GM12878 (cell line): ENCODE measurements around the gene DNAJB8. TPM values are rescaled to one million over a fixed set of nuclear protein-coding genes. Genes with fewer than 3 reads are reported as not detected.

ENCODE experiments used
- ATAC-seq: fragments of 200-7000 bp; cut with Tn5 transposase; 3 replicates; pipeline ENCODE4 v1.9.1; 2020; ENCODE audit warnings: mild to moderate bottlenecking, moderate library complexity
- BruUV-seq: library from RNA; stranded (reverse); fragments of 400-500 nt; replicated peaks from 2 replicates; lab custom pipeline; 2021; lab: Mats Ljungman, UMichigan
- CTCF ChIA-PET: fragments of 300-600 bp; sonication (Branson Sonifier 250); formaldehyde crosslinking; extraction: SDS; loops from one replicate; lab custom pipeline; 2021; ENCODE audit warnings: inconsistent platforms; lab: Yijun Ruan, JAX
- POLR2A ChIA-PET: fragments of 350-600 bp; formaldehyde crosslinking; extraction: SDS; loops from one replicate; lab custom pipeline; 2021; ENCODE audit warnings: inconsistent platforms; lab: Charles Lee
- RAD21 ChIA-PET: fragments of 300-600 bp; sonication (Branson Sonifier 250); formaldehyde crosslinking; loops from one replicate; lab custom pipeline; 2023; ENCODE audit warnings: antibody characterized with exemption; ENCODE audit not compliant: unreplicated experiment; lab: Charles Lee
- SMC1A ChIA-PET: fragments of 300-600 bp; sonication (Branson Sonifier 250); formaldehyde crosslinking; loops from one replicate; lab custom pipeline; 2023; ENCODE audit not compliant: unreplicated experiment, uncharacterized antibody; lab: Charles Lee
- DNase-seq: peaks from one replicate; pipeline ENCODE4 v3.0.0-alpha.2; 2011; ENCODE audit warnings: low read depth, low spot score
- FAIRE-seq: peaks from 3 replicates; lab custom pipeline; 2011; peaks lifted over from hg19 to GRCh38; lab: Jason Lieb, UNC
- H2AFZ ChIP-seq: 2 replicates; pipeline ENCODE4 v1.6.0; 2011; ENCODE audit warnings: low read depth, low read length, control low read depth; ENCODE audit not compliant: control insufficient read depth
- H3K27ac ChIP-seq: 2 replicates; pipeline ENCODE4 v1.5.1; 2011; ENCODE audit warnings: control low read depth; ENCODE audit not compliant: control insufficient read depth, insufficient read depth
- H3K27me3 ChIP-seq, 2 experiments: replicated peaks in 1 of 2; 2 replicates each; pipeline versions ENCODE4 v1.6.0 to v1.6.1; 2011; ENCODE audit warnings: low read length in 1 of 2; ENCODE audit not compliant: control insufficient read depth in 2 of 2, insufficient read depth in 2 of 2
- H3K36me3 ChIP-seq, 2 experiments: 2 replicates each; pipeline ENCODE4 v1.5.1; 2011; ENCODE audit warnings: low read length in 1 of 2; ENCODE audit not compliant: control insufficient read depth in 2 of 2, insufficient read depth in 2 of 2
- H3K4me1 ChIP-seq: 2 replicates; pipeline ENCODE4 v1.6.1; 2011; ENCODE audit warnings: mild to moderate bottlenecking, low read length, moderate library complexity, mixed read lengths; ENCODE audit not compliant: control insufficient read depth, insufficient read depth
- H3K4me2 ChIP-seq: 2 replicates; pipeline ENCODE4 v1.6.0; 2011; ENCODE audit warnings: control low read depth; ENCODE audit not compliant: control insufficient read depth, insufficient read depth
- H3K4me3 ChIP-seq: fragments of 200-600 bp; sonication (generic); 2 replicates; pipeline ENCODE4 v1.5.1; 2016
- H3K79me2 ChIP-seq: 2 replicates; pipeline ENCODE4 v1.6.0; 2011; ENCODE audit warnings: low read length; ENCODE audit not compliant: control insufficient read depth, insufficient read depth
- H3K9ac ChIP-seq: 2 replicates; pipeline ENCODE4 v1.8.0; 2011; ENCODE audit warnings: low read length, control low read depth, mixed read lengths; ENCODE audit not compliant: control insufficient read depth, insufficient read depth
- H3K9me3 ChIP-seq: replicated peaks from 3 replicates; pipeline ENCODE4 v1.5.1; 2011; ENCODE audit warnings: mild to moderate bottlenecking, low read length; ENCODE audit not compliant: control insufficient read depth, insufficient read depth
- H4K20me1 ChIP-seq: 2 replicates; pipeline ENCODE4 v1.6.0; 2011; ENCODE audit not compliant: control insufficient read depth, insufficient read depth
- ATF7 ChIP-seq: fragments of 450-650 bp; IDR thresholded peaks from 2 replicates; pipeline ENCODE4 v1.6.1; 2016; ENCODE audit warnings: low read depth, mild to moderate bottlenecking
- BCL11A ChIP-seq: IDR thresholded peaks from 2 replicates; pipeline ENCODE4 v1.6.1; 2011; ENCODE audit warnings: low read depth, low read length
- CREB1 ChIP-seq: IDR thresholded peaks from 2 replicates; pipeline ENCODE4 v1.6.1; 2012; ENCODE audit warnings: low read depth, mild to moderate bottlenecking, inconsistent platforms
- FOS ChIP-seq: IDR thresholded peaks from 3 replicates; pipeline ENCODE4 v1.6.1; 2011; ENCODE audit warnings: borderline replicate concordance; ENCODE audit not compliant: insufficient read length; ENCODE audit errors: extremely low read depth
- HDGF ChIP-seq: fragments of 450-650 bp; IDR thresholded peaks from 2 replicates; pipeline ENCODE4 v1.6.1; 2016; ENCODE audit warnings: antibody characterized with exemption
- MEF2A ChIP-seq: IDR thresholded peaks from 2 replicates; pipeline ENCODE4 v1.6.1; 2011; ENCODE audit warnings: low read depth, mild to moderate bottlenecking, low read length, moderate library complexity; ENCODE audit not compliant: insufficient read depth
- MTA3 ChIP-seq: IDR thresholded peaks from 2 replicates; pipeline ENCODE4 v1.6.1; 2012; ENCODE audit warnings: low read length, inconsistent platforms, borderline replicate concordance
- SMARCA5 ChIP-seq: fragments of 450-650 bp; IDR thresholded peaks from 2 replicates; pipeline ENCODE4 v1.6.1; 2017; ENCODE audit warnings: mild to moderate bottlenecking
- WGBS: methylation state at CpG from one replicate; pipeline ENCODE4 v1.1.6; 2016; ENCODE audit warnings: low lambda C conversion rate; ENCODE audit not compliant: insufficient replicate concordance, insufficient coverage; ENCODE audit errors: missing lambda C conversion rate; 5-methylcytosine and 5-hydroxymethylcytosine counted together
- in situ Hi-C: fragments of 300-500 bp; cut with MboI; formaldehyde crosslinking; loops from 9 replicates; pipeline ENCODE4 v1.14.3; 2018; ENCODE audit warnings: mixed read lengths
- intact Hi-C: fragments of 100-400 bp; cut with micrococcal nuclease; formaldehyde crosslinking; loops from one replicate; pipeline ENCODE4 v1.14.2; 2022; ENCODE audit not compliant: unreplicated experiment
- polyA plus RNA-seq, 11 experiments: library from polyadenylated mRNA; depleted of rRNA in 4 of 11; unstranded in 6 of 11; stranded (reverse) in 5 of 11; fragments of >200 nt; fragmentation: Nextera tagmentation in 4 of 11; fragmentation: Illumina TruSeq in 1 of 11; extraction: Ambion mirVana in 4 of 11; extraction: Trizol in 1 of 11; gene quantifications; 1 replicate in 1 of 11; 2 replicates in 10 of 11; pipeline versions ENCODE4 v1.2.1 to v1.2.3, GENCODE V29; 2011 to 2016; ENCODE audit warnings: inconsistent platforms in 2 of 11, missing spikeins in 2 of 11, low read depth in 1 of 11
- total RNA-seq, 4 experiments: library from RNA; depleted of rRNA in 3 of 4; stranded (reverse); fragments of >200 nt in 3 of 4; fragmentation: Illumina TruSeq in 1 of 4; extraction: Trizol in 1 of 4; gene quantifications; 2 replicates each; pipeline versions ENCODE4 v1.2.1 to v1.2.3, GENCODE V29; 2013 to 2021
- TF ChIP-seq, protein P1 (sequence below): IDR thresholded peaks from 2 replicates; pipeline ENCODE4 v1.6.1; 2011; ENCODE audit warnings: low read depth, low read length, improper control_type of control experiment, borderline replicate concordance
- TF ChIP-seq, protein P2 (sequence below): IDR thresholded peaks from 2 replicates; pipeline ENCODE4 v1.6.1; 2012; ENCODE audit warnings: low read depth, low read length, improper control_type of control experiment
- TF ChIP-seq, protein P3 (sequence below): fragments of 450-650 bp; IDR thresholded peaks from 2 replicates; pipeline ENCODE4 v1.6.1; 2017; ENCODE audit warnings: mild to moderate bottlenecking, low read depth, inconsistent platforms; ENCODE audit not compliant: poor library complexity, severe bottlenecking

DNAJB8 gene
- total and polyA plus RNA-seq, 10 of the 15 experiments (the other 5 are each of a cell fraction or from before 2014, with no cell fraction given), result not detected

DNA sequence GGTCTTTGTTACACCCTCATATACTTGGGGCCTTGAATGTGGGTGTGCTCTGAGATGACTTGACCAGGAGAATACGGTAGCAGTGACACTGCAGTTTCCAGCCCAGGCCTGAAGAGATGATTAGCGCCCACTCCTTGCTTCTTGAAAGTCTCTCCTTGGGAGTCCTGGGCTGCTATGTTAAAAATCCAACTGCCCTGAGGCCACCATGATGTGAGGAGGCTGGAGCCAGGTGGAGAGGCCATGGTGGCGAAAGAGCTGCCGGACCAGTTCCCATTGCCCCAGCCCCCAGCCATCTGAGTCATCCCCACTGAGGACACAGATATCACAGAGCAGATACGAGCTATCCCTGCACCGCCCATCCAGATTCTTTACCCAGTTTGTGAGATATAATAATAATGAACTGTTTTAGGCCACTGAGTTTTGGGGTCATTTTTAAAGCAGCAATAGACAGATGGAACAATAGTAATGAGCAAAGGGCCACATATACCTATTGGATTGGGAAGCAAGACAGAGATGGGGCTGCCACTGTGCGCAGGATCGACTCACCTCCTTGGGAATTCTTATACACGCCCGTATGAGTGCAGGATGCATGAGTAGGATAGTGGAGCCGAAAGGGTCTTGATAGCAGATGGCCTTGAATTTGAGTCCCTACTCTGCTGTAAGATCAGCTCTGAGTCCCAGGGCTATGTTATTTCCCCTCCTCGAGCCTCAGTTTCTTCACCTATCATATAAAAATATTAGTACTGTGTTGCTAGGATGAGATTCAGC is 38.5 kb upstream of the DNAJB8 start:
- RAD21 ChIA-PET, result no interaction called here
- Histone ChIP-seq H3K27me3 (no peaks in the 10 kb centered on the region; a peak in 1 of 4 replicates), H3K27ac (no peak overlapping the region), H3K4me2 (no peak overlapping the region), H3K9me3 (peaks cover 1% of the 10 kb centered on the region; the same call in 1 of the 3 replicates), H3K4me1 (no peaks in the 10 kb centered on the region), H3K4me3 (no peak overlapping the region), H3K79me2 (no peaks in the 10 kb centered on the region), H4K20me1 (no peaks in the 10 kb centered on the region), H2AFZ (no peak overlapping the region), H3K9ac (no peak overlapping the region), H3K36me3 (no peaks in the 10 kb centered on the region)
- no peak for ATAC-seq
- intact Hi-C loops (no loop called here), in situ Hi-C loops (no loop called here)
- no peak for FAIRE-seq
- TF ChIP-seq, protein P1, sequence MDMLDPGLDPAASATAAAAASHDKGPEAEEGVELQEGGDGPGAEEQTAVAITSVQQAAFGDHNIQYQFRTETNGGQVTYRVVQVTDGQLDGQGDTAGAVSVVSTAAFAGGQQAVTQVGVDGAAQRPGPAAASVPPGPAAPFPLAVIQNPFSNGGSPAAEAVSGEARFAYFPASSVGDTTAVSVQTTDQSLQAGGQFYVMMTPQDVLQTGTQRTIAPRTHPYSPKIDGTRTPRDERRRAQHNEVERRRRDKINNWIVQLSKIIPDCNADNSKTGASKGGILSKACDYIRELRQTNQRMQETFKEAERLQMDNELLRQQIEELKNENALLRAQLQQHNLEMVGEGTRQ, result no peak
- TF ChIP-seq HDGF (no peak), MTA3 (no peak), CREB1 (no peak), BCL11A (no peak), FOS (no peak), ATF7 (no peak), MEF2A (no peak), SMARCA5 (no peak)
- TF ChIP-seq, protein P2, sequence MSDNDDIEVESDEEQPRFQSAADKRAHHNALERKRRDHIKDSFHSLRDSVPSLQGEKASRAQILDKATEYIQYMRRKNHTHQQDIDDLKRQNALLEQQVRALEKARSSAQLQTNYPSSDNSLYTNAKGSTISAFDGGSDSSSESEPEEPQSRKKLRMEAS, result no peak
- TF ChIP-seq, protein P3, sequence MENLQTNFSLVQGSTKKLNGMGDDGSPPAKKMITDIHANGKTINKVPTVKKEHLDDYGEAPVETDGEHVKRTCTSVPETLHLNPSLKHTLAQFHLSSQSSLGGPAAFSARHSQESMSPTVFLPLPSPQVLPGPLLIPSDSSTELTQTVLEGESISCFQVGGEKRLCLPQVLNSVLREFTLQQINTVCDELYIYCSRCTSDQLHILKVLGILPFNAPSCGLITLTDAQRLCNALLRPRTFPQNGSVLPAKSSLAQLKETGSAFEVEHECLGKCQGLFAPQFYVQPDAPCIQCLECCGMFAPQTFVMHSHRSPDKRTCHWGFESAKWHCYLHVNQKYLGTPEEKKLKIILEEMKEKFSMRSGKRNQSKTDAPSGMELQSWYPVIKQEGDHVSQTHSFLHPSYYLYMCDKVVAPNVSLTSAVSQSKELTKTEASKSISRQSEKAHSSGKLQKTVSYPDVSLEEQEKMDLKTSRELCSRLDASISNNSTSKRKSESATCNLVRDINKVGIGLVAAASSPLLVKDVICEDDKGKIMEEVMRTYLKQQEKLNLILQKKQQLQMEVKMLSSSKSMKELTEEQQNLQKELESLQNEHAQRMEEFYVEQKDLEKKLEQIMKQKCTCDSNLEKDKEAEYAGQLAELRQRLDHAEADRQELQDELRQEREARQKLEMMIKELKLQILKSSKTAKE, result no peak
- DNase-seq, result no peak
- SMC1A ChIA-PET, result interaction anchor here (1.4 kb wide), 1 partner anchor 10 kb away, joined by 3 read pairs; no protein-coding TSS in a partner anchor
- POLR2A ChIA-PET, result no interaction called here
- CTCF ChIA-PET, result interaction anchor here (0.9 to 1.9 kb wide), 2 partner anchors 8 to 113 kb away, joined by 3 to 7 read pairs; no protein-coding TSS in a partner anchor
- WGBS, result 52% methylated on average over 12 of the region's 12 CpGs
- no TSS peak for BruUV-seq
